H1 (cell line): ENCODE measurements around the gene THRB. TPM values are rescaled to one million over a fixed set of nuclear protein-coding genes. Genes with fewer than 3 reads are reported as not detected.

Experiments used
- KDM1A ChIP-seq: fragments of 200-600, 300-600 bp; sonication (generic); IDR thresholded peaks from 2 replicates; pipeline ENCODE4 v1.7.1; 2016; ENCODE audit warnings: mild to moderate bottlenecking, low read length, borderline replicate concordance
- RAD21 ChIP-seq, 2 experiments: IDR thresholded peaks in 1 of 2; conservative IDR thresholded peaks in 1 of 2; 2 replicates each; pipeline ENCODE4 v1.6.1; 2011; ENCODE audit warnings: low read depth in 2 of 2, low read length in 2 of 2, improper control_type of control experiment in 1 of 2, inconsistent platforms in 1 of 2, mild to moderate bottlenecking in 1 of 2, moderate library complexity in 1 of 2
- polyA plus RNA-seq, 7 experiments: library from polyadenylated mRNA; depleted of rRNA in 3 of 7; stranded (reverse) in 5 of 7; unstranded in 2 of 7; fragments of >200 nt in 5 of 7; fragments of 200-250 nt in 2 of 7; gene quantifications; 1 replicate in 5 of 7; 2 replicates in 1 of 7; 4 replicates in 1 of 7; pipeline versions ENCODE4 v1.2.1 to v1.2.3, GENCODE V29; 2011 to 2013; ENCODE audit warnings: missing spikeins in 2 of 7, mixed read lengths in 2 of 7
- total RNA-seq: library from RNA; stranded (reverse); fragmentation: NEBNext Ultra II Directional; extraction: Animal tissue kit (Norgen Biotek cat#: 25700); gene quantifications from 2 replicates; pipeline ENCODE4 v1.2.1, GENCODE V29; 2021

The THRB gene
- total and polyA plus RNA-seq, 2 of the 8 experiments (the other 6 are each of a cell fraction or from before 2014, with no cell fraction given): 0.98 to 3.9 TPM

GRCh38 chr3:24348348-24348747 is 146.3 kb downstream of the THRB start (continued):
- no peak for TF ChIP-seq RAD21 (IDR thresholded peaks at IDR 0.05 in 1 of 2, conservative IDR thresholded peaks at IDR 0.05 in 1 of 2; ENCODE audit: low read depth in 2 of 2, low read length in 2 of 2)
- TF ChIP-seq KDM1A: no peak
